Tibial nerve (tissue), 4 donors: Measurements from ENCODE around the gene PRR30.

Experiments used
- EP300 ChIP-seq, 2 donors: sonication (generic); formaldehyde crosslinking; IDR thresholded peaks; one replicate each; pipeline ENCODE4 v1.6.1; 2017; ENCODE audit warnings: antibody characterized with exemption in 2 of 2, mild to moderate bottlenecking in 1 of 2
- POLR2A ChIP-seq, 2 donors: fragments of 450-650 bp; IDR thresholded peaks; one replicate each; pipeline ENCODE4 v1.6.1; 2017; ENCODE audit warnings: antibody characterized with exemption in 2 of 2, mild to moderate bottlenecking in 2 of 2, moderate library complexity in 2 of 2
- TF ChIP-seq, protein P1 (sequence below), 5 experiments: fragments of 200-600 bp in 3 of 5; fragments of 450-650 bp in 2 of 5; sonication (generic) in 3 of 5; IDR thresholded peaks; one replicate each; pipeline ENCODE4 v1.5.1; 2016 to 2019; ENCODE audit warnings: antibody characterized with exemption in 5 of 5, mild to moderate bottlenecking in 3 of 5, moderate library complexity in 2 of 5

- TF ChIP-seq, protein P1, sequence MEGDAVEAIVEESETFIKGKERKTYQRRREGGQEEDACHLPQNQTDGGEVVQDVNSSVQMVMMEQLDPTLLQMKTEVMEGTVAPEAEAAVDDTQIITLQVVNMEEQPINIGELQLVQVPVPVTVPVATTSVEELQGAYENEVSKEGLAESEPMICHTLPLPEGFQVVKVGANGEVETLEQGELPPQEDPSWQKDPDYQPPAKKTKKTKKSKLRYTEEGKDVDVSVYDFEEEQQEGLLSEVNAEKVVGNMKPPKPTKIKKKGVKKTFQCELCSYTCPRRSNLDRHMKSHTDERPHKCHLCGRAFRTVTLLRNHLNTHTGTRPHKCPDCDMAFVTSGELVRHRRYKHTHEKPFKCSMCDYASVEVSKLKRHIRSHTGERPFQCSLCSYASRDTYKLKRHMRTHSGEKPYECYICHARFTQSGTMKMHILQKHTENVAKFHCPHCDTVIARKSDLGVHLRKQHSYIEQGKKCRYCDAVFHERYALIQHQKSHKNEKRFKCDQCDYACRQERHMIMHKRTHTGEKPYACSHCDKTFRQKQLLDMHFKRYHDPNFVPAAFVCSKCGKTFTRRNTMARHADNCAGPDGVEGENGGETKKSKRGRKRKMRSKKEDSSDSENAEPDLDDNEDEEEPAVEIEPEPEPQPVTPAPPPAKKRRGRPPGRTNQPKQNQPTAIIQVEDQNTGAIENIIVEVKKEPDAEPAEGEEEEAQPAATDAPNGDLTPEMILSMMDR (IDR thresholded peaks at IDR 0.05), result no peak
- TF ChIP-seq POLR2A (IDR thresholded peaks at IDR 0.05) (no peak), EP300 (IDR thresholded peaks at IDR 0.05) (no peak)
Observed at GRCh38 chr2:27091746-27092695, 47.2 kb downstream of the PRR30 start.
